ENCODE measurements around the gene FST. TPM values are rescaled to one million over a fixed set of nuclear protein-coding genes. Genes with fewer than 3 reads are reported as not detected.

Gene FST
- polyA plus RNA-seq (2013), result 110 and 111 TPM in 2 replicates

DNA sequence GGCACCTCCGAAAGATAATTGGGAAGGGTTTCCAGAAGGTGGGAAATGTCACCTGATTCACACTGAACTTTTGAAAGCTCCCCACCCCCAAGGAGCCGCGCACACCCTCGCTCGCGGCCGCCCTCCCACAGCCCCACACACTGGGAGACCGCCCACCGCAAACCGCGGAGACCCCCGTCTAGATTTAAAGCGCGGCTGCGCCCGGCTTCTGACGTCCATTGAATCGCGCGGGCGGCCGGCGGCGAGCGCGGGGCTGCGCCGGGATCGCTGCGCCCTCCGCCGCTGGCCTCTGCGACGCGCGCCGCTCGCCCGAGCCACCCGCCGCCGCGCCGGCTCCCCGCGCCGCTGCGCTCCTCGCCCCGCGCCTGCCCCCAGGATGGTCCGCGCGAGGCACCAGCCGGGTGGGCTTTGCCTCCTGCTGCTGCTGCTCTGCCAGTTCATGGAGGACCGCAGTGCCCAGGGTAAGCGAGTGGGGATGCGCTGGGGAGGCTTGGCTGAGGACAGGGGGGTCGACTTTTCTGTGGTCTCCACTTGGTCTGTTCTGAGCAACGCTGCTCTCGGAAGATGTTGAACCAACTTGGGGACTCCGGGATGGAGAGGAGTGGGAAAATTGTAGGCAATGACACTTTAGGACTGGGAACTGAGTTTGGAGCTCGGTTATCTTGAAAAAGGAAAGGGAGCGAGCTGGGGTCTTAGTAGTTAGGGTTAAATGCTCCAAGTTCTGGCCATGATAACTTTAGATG lies at the start of gene FST:
Gene FST, plus strand, starts transcription at position 214 of the 743 bp plus-strand sequence. Its CDS starts 163 bp downstream, at position 377.
- H4K8ac ChIP-seq (ENCODE audit: low read depth, low read length), result peak within 1 kb of the TSS; percentile 85
- H3K4ac ChIP-seq (ENCODE audit: low read depth, low read length), result peak within 1 kb of the TSS; percentile 84
- peaks cover 34% of the 10 kb centered on the region for H3K79me1 ChIP-seq (ENCODE audit: low read length)
- peak within 1 kb of the TSS; percentile 89 for H4K91ac ChIP-seq (ENCODE audit: low read depth, low read length)
- DNase-seq, result peak in 1 of 2 donors; percentile 48
- H2AFZ ChIP-seq (ENCODE audit: insufficient read depth, low read length, poor library complexity), result peak within 1 kb of the TSS; percentile 57
- H3K4me2 ChIP-seq (ENCODE audit: low read length), result peak within 1 kb of the TSS; percentile 76
- no peaks in the 10 kb centered on the region for H3K27me3 ChIP-seq (ENCODE audit: insufficient read depth, low read length)
- peaks cover 12 to 18% of the 10 kb centered on the region in 2 experiments for H3K36me3 ChIP-seq (ENCODE audit: control insufficient read depth in 1 of 2, insufficient read depth in 2 of 2, low read length in 2 of 2)
- peak within 1 kb of the TSS; percentile 46 for H2BK12ac ChIP-seq (ENCODE audit: low read length)
- peaks cover 22% of the 10 kb centered on the region for H3K79me2 ChIP-seq (ENCODE audit: control insufficient read depth, insufficient read depth, low read length, poor library complexity)
- peak within 1 kb of the TSS; percentile 92 for H3K9ac ChIP-seq (ENCODE audit: low read length)
- H3K4me1 ChIP-seq (ENCODE audit: control insufficient read depth in 1 of 2, insufficient read depth in 2 of 2, low read length in 2 of 2), result peaks cover 9 to 11% of the 10 kb centered on the region in 2 experiments
- H2AK5ac ChIP-seq (ENCODE audit: low read length), result no peak within 1 kb of the TSS
- H3K9me3 ChIP-seq (ENCODE audit: insufficient read depth, low read depth, low read length), result no peaks in the 10 kb centered on the region
- H3K14ac ChIP-seq (ENCODE audit: low read length), result peak within 1 kb of the TSS; percentile 92
- peak within 1 kb of the TSS; percentile 93 for H2BK5ac ChIP-seq (ENCODE audit: low read depth, low read length, poor library complexity)
- peak within 1 kb of the TSS; percentile 87 for H3K18ac ChIP-seq (ENCODE audit: low read length)
- H4K12ac ChIP-seq (ENCODE audit: low read depth, low read length), result peak within 1 kb of the TSS; percentile 74
- peak within 1 kb of the TSS; percentile 95 for H3K4me3 ChIP-seq (ENCODE audit: low read depth, low read length)
- WGBS (ENCODE audit: extremely low coverage, insufficient coverage, insufficient read length), result no CpG with 5 or more reads among the region's 64 CpGs
- peak within 1 kb of the TSS; percentile 95 for H3K27ac ChIP-seq (ENCODE audit: low read depth, low read length)
- peak within 1 kb of the TSS; percentile 76 for H2BK120ac ChIP-seq (ENCODE audit: insufficient read depth, low read length, poor library complexity)
- no peak within 1 kb of the TSS for H3K23ac ChIP-seq (ENCODE audit: low read length)

GRCh38 chr5:53431665-53432064 lies 48.8 kb upstream of the FST start:
- no peak for DNase-seq
- H3K27ac ChIP-seq (ENCODE audit: low read depth, low read length), result peak overlapping the region; percentile 43
- H2AK5ac ChIP-seq (ENCODE audit: low read length), result peak overlapping the region; percentile 15
- no peak overlapping the region for H3K23ac ChIP-seq (ENCODE audit: low read length)
- H4K12ac ChIP-seq (ENCODE audit: low read depth, low read length), result no peak overlapping the region
- no peaks in the 10 kb centered on the region for H3K9me3 ChIP-seq (ENCODE audit: insufficient read depth, low read depth, low read length)
- H2BK120ac ChIP-seq (ENCODE audit: insufficient read depth, low read length, poor library complexity), result peak overlapping the region; percentile 52
- H4K8ac ChIP-seq (ENCODE audit: low read depth, low read length), result no peak overlapping the region
- H3K4me1 ChIP-seq (ENCODE audit: control insufficient read depth in 1 of 2, insufficient read depth in 2 of 2, low read length in 2 of 2), result peaks cover 5 to 16% of the 10 kb centered on the region in 2 experiments
- H3K27me3 ChIP-seq (ENCODE audit: insufficient read depth, low read length), result no peaks in the 10 kb centered on the region
- H3K18ac ChIP-seq (ENCODE audit: low read length), result no peak overlapping the region
- WGBS (ENCODE audit: extremely low coverage, insufficient coverage, insufficient read length), result no CpG with 5 or more reads among the region's 6 CpGs
- H2BK5ac ChIP-seq (ENCODE audit: low read depth, low read length, poor library complexity), result peak overlapping the region; percentile 49
- H3K79me2 ChIP-seq (ENCODE audit: control insufficient read depth, insufficient read depth, low read length, poor library complexity), result peaks cover 1% of the 10 kb centered on the region
- H4K91ac ChIP-seq (ENCODE audit: low read depth, low read length), result peak overlapping the region; percentile 66
- H3K79me1 ChIP-seq (ENCODE audit: low read length), result peaks cover 24% of the 10 kb centered on the region
- H2BK12ac ChIP-seq (ENCODE audit: low read length), result peak overlapping the region; percentile 85
- H3K9ac ChIP-seq (ENCODE audit: low read length), result no peak overlapping the region
- H2AFZ ChIP-seq (ENCODE audit: insufficient read depth, low read length, poor library complexity), result no peak overlapping the region
- H3K14ac ChIP-seq (ENCODE audit: low read length), result no peak overlapping the region
- H3K36me3 ChIP-seq (ENCODE audit: control insufficient read depth in 1 of 2, insufficient read depth in 2 of 2, low read length in 2 of 2), result no peaks in the 10 kb centered on the region
- no peak overlapping the region for H3K4ac ChIP-seq (ENCODE audit: low read depth, low read length)
- no peak overlapping the region for H3K4me2 ChIP-seq (ENCODE audit: low read length)
- no peak overlapping the region for H3K4me3 ChIP-seq (ENCODE audit: low read depth, low read length)

DNA sequence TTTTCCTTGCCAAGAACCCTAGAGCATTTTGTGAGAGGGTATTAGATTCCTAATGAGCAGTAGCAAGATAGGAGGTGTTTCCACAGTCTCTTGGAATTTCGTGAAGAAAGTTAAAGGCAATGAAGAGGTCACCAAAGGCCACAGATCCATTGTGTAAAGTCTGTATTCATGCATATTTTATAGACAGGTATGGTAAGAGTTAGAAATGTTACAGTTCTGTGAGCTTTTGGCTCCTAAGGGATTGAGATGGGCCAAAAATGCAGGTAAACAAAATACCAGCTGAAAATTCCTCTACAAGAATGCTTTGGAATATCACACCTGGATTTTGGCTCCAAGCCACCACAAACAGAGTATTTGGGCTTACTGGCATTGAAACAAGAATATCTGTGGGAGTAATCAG lies 47.4 kb upstream of the FST start:
- Histone ChIP-seq H2AFZ (ENCODE audit: insufficient read depth, low read length, poor library complexity) (no peak overlapping the region), H2BK120ac (ENCODE audit: insufficient read depth, low read length, poor library complexity) (no peak overlapping the region), H3K9me3 (ENCODE audit: insufficient read depth, low read depth, low read length) (no peaks in the 10 kb centered on the region), H4K12ac (ENCODE audit: low read depth, low read length) (no peak overlapping the region), H3K4me3 (ENCODE audit: low read depth, low read length) (no peak overlapping the region), H3K23ac (ENCODE audit: low read length) (no peak overlapping the region), H3K4me1 (ENCODE audit: control insufficient read depth in 1 of 2, insufficient read depth in 2 of 2, low read length in 2 of 2) (peaks cover 5 to 13% of the 10 kb centered on the region in 2 experiments), H3K4ac (ENCODE audit: low read depth, low read length) (no peak overlapping the region), H3K14ac (ENCODE audit: low read length) (no peak overlapping the region), H3K79me2 (ENCODE audit: control insufficient read depth, insufficient read depth, low read length, poor library complexity) (peaks cover 1% of the 10 kb centered on the region), H3K27ac (ENCODE audit: low read depth, low read length) (peak overlapping the region; percentile 89), H4K91ac (ENCODE audit: low read depth, low read length) (peak overlapping the region; percentile 23), H3K27me3 (ENCODE audit: insufficient read depth, low read length) (no peaks in the 10 kb centered on the region), H2BK5ac (ENCODE audit: low read depth, low read length, poor library complexity) (peak overlapping the region; percentile 39), H3K9ac (ENCODE audit: low read length) (no peak overlapping the region), H3K36me3 (ENCODE audit: control insufficient read depth in 1 of 2, insufficient read depth in 2 of 2, low read length in 2 of 2) (no peaks in the 10 kb centered on the region), H4K8ac (ENCODE audit: low read depth, low read length) (peak overlapping the region; percentile 27), H3K4me2 (ENCODE audit: low read length) (no peak overlapping the region), H3K79me1 (ENCODE audit: low read length) (peaks cover 22% of the 10 kb centered on the region), H3K18ac (ENCODE audit: low read length) (no peak overlapping the region), H2AK5ac (ENCODE audit: low read length) (no peak overlapping the region), H2BK12ac (ENCODE audit: low read length) (no peak overlapping the region)
- WGBS (ENCODE audit: extremely low coverage, insufficient coverage, insufficient read length), result no CpG with 5 or more reads among the region's 1 CpG
- DNase-seq, result peak; percentile 19 to 59

- H4K8ac ChIP-seq (ENCODE audit: low read depth, low read length), result no peak overlapping the region
- H3K4me2 ChIP-seq (ENCODE audit: low read length), result no peak overlapping the region
- peaks cover 21% of the 10 kb centered on the region for H3K79me1 ChIP-seq (ENCODE audit: low read length)
- H4K91ac ChIP-seq (ENCODE audit: low read depth, low read length), result no peak overlapping the region
- no CpG with 5 or more reads among the region's 1 CpG for WGBS (ENCODE audit: extremely low coverage, insufficient coverage, insufficient read length)
- H3K36me3 ChIP-seq (ENCODE audit: control insufficient read depth in 1 of 2, insufficient read depth in 2 of 2, low read length in 2 of 2), result no peaks in the 10 kb centered on the region
- no peak overlapping the region for H3K27ac ChIP-seq (ENCODE audit: low read depth, low read length)
- no peak overlapping the region for H3K4ac ChIP-seq (ENCODE audit: low read depth, low read length)
- DNase-seq, result no peak
- H2BK12ac ChIP-seq (ENCODE audit: low read length), result no peak overlapping the region
- H4K12ac ChIP-seq (ENCODE audit: low read depth, low read length), result no peak overlapping the region
- no peak overlapping the region for H3K4me3 ChIP-seq (ENCODE audit: low read depth, low read length)
- H2AK5ac ChIP-seq (ENCODE audit: low read length), result no peak overlapping the region
- H3K27me3 ChIP-seq (ENCODE audit: insufficient read depth, low read length), result no peaks in the 10 kb centered on the region
- no peak overlapping the region for H3K9ac ChIP-seq (ENCODE audit: low read length)
- no peak overlapping the region for H3K23ac ChIP-seq (ENCODE audit: low read length)
- no peaks in the 10 kb centered on the region for H3K9me3 ChIP-seq (ENCODE audit: insufficient read depth, low read depth, low read length)
- peaks cover 1% of the 10 kb centered on the region for H3K79me2 ChIP-seq (ENCODE audit: control insufficient read depth, insufficient read depth, low read length, poor library complexity)
- H3K4me1 ChIP-seq (ENCODE audit: control insufficient read depth in 1 of 2, insufficient read depth in 2 of 2, low read length in 2 of 2), result peaks cover 5 to 11% of the 10 kb centered on the region in 2 experiments
- no peak overlapping the region for H3K14ac ChIP-seq (ENCODE audit: low read length)
- no peak overlapping the region for H2AFZ ChIP-seq (ENCODE audit: insufficient read depth, low read length, poor library complexity)
- no peak overlapping the region for H2BK5ac ChIP-seq (ENCODE audit: low read depth, low read length, poor library complexity)
- H3K18ac ChIP-seq (ENCODE audit: low read length), result no peak overlapping the region
- no peak overlapping the region for H2BK120ac ChIP-seq (ENCODE audit: insufficient read depth, low read length, poor library complexity)
These were observed 45.9 kb upstream of the FST start for GRCh38 chr5:53434541-53434940.

Data from trophoblast cell (in vitro differentiated cells and primary cell).